Ramos (cell line): ENCODE measurements around the gene CDH4.

Source experiments
- in situ Hi-C: fragments of 300-500 bp; cut with MboI; formaldehyde crosslinking; loops from one replicate; pipeline ENCODE4 v1.14.3; 2022; ENCODE audit warnings: low sequenced_read_pairs; ENCODE audit not compliant: unreplicated experiment

Gene CDH4

GRCh38 chr20:61373956-61374545, 122.0 kb downstream of the CDH4 start:
- in situ Hi-C loops = no loop called here

GRCh38 chr20:61376541-61377240, 124.6 kb downstream of the CDH4 start:
- in situ Hi-C loops = no loop called here

GRCh38 chr20:61378694-61379355, 126.8 kb downstream of the CDH4 start:
- in situ Hi-C loops = no loop called here

- in situ Hi-C loops = no loop called here
Measured at GRCh38 chr20:61379898-61380544, 128.0 kb downstream of the CDH4 start.

GRCh38 chr20:61380545-61380915, 128.5 kb downstream of the CDH4 start:
- in situ Hi-C loops = no loop called here

GRCh38 chr20:61382194-61382593, 130.1 kb downstream of the CDH4 start:
- in situ Hi-C loops = no loop called here

- in situ Hi-C loops = no loop called here
Measured at GRCh38 chr20:61385296-61385695, 133.2 kb downstream of the CDH4 start.

- in situ Hi-C loops = no loop called here
Measured at GRCh38 chr20:61385731-61386130, 133.7 kb downstream of the CDH4 start.

- in situ Hi-C loops = no loop called here
Measured at GRCh38 chr20:61387204-61387953, 135.3 kb downstream of the CDH4 start.

GRCh38 chr20:61387954-61388348, 135.9 kb downstream of the CDH4 start:
- in situ Hi-C loops = no loop called here

- in situ Hi-C loops = no loop called here
Measured at GRCh38 chr20:61389077-61389476, 137.0 kb downstream of the CDH4 start.

GRCh38 chr20:61391185-61391584, 139.1 kb downstream of the CDH4 start:
- in situ Hi-C loops = no loop called here

GRCh38 chr20:61391812-61392520, 139.9 kb downstream of the CDH4 start:
- in situ Hi-C loops = no loop called here

- in situ Hi-C loops = no loop called here
Measured at GRCh38 chr20:61394088-61394799, 142.2 kb downstream of the CDH4 start.

GRCh38 chr20:61396262-61396848, 144.3 kb downstream of the CDH4 start:
- in situ Hi-C loops = no loop called here

- in situ Hi-C loops = no loop called here
Measured at GRCh38 chr20:61397146-61397545, 145.1 kb downstream of the CDH4 start.

GRCh38 chr20:61397790-61398189, 145.7 kb downstream of the CDH4 start:
- in situ Hi-C loops = no loop called here

GRCh38 chr20:61399433-61399832, 147.4 kb downstream of the CDH4 start:
- in situ Hi-C loops = no loop called here

- in situ Hi-C loops = no loop called here
Measured at GRCh38 chr20:61400499-61400898, 148.4 kb downstream of the CDH4 start.
